Measurements from ENCODE around the gene LOXL4. TPM values are rescaled to one million over a fixed set of nuclear protein-coding genes. Genes with fewer than 3 reads are reported as not detected.

Gene LOXL4
- total RNA-seq: not detected in 2 replicates

- intact Hi-C loops (cut with micrococcal nuclease): no loop called here
Observed at GRCh38 chr10:98267894-98268693, at the start of gene LOXL4. Gene LOXL4, minus strand, starts transcription at chr10:98268194. Its CDS starts 5,175 bp downstream, at chr10:98263019.

- intact Hi-C loops (cut with micrococcal nuclease): no loop called here
Observed at GRCh38 chr10:98316661-98317060, 48.7 kb upstream of the LOXL4 start.

- intact Hi-C loops (cut with micrococcal nuclease): no loop called here
Observed at GRCh38 chr10:98316170-98316569, 48.2 kb upstream of the LOXL4 start.

- intact Hi-C loops (cut with micrococcal nuclease): no loop called here
Observed at GRCh38 chr10:98314532-98315284, 46.7 kb upstream of the LOXL4 start.

- intact Hi-C loops (cut with micrococcal nuclease): no loop called here
Observed at GRCh38 chr10:98313598-98313997, 45.6 kb upstream of the LOXL4 start.

GRCh38 chr10:98312822-98313221 is 44.8 kb upstream of the LOXL4 start:
- intact Hi-C loops (cut with micrococcal nuclease): no loop called here

- intact Hi-C loops (cut with micrococcal nuclease): no loop called here
Observed at GRCh38 chr10:98312349-98312748, 44.4 kb upstream of the LOXL4 start.

GRCh38 chr10:98310701-98311100 is 42.7 kb upstream of the LOXL4 start:
- intact Hi-C loops (cut with micrococcal nuclease): no loop called here

- intact Hi-C loops (cut with micrococcal nuclease): loop anchor here (1.0 kb wide), 1 partner anchor 139 kb away; no protein-coding TSS in a partner anchor
Observed at GRCh38 chr10:98309366-98310355, 41.7 kb upstream of the LOXL4 start.

- intact Hi-C loops (cut with micrococcal nuclease): loop anchor here (1.0 kb wide), 1 partner anchor 139 kb away; no protein-coding TSS in a partner anchor
Observed at GRCh38 chr10:98308669-98309365, 40.8 kb upstream of the LOXL4 start.

- intact Hi-C loops (cut with micrococcal nuclease): no loop called here
Observed at GRCh38 chr10:98307916-98308541, 40.0 kb upstream of the LOXL4 start.

GRCh38 chr10:98306501-98306900 is 38.5 kb upstream of the LOXL4 start:
- intact Hi-C loops (cut with micrococcal nuclease): no loop called here

GRCh38 chr10:98303569-98303968 is 35.6 kb upstream of the LOXL4 start:
- intact Hi-C loops (cut with micrococcal nuclease): no loop called here

GRCh38 chr10:98302741-98303365 is 34.9 kb upstream of the LOXL4 start:
- intact Hi-C loops (cut with micrococcal nuclease): no loop called here

- intact Hi-C loops (cut with micrococcal nuclease): no loop called here
Observed at GRCh38 chr10:98301664-98302319, 33.8 kb upstream of the LOXL4 start.

- intact Hi-C loops (cut with micrococcal nuclease): no loop called here
Observed at GRCh38 chr10:98300526-98301229, 32.7 kb upstream of the LOXL4 start.

- intact Hi-C loops (cut with micrococcal nuclease): no loop called here
Observed at GRCh38 chr10:98299341-98299740, 31.3 kb upstream of the LOXL4 start.

GRCh38 chr10:98296524-98296923 is 28.5 kb upstream of the LOXL4 start:
- intact Hi-C loops (cut with micrococcal nuclease): no loop called here

Measured in T-helper 2 cell treated with Interferon-gamma antibody and Interleukin-4, amounts not matched to agents 100 ng/mL and 5 ng/mL, for 36 hours (primary cell).